Transverse colon (tissue), 4 donors: ENCODE measurements around the gene SLC6A15. TPM values are rescaled to one million over a fixed set of nuclear protein-coding genes. Genes with fewer than 3 reads are reported as not detected.

Experiments used
- DNase-seq: peaks from one replicate; pipeline ENCODE4 v3.0.0-alpha.2; 2019
- H3K27ac ChIP-seq, 4 donors: fragments of 200-600 bp; sonication (generic); 2 replicates each; pipeline ENCODE4 v1.5.1; 2016 to 2018; ENCODE audit warnings: inconsistent platforms in 4 of 4
- H3K27me3 ChIP-seq: fragments of 200-600 bp; sonication (generic); 2 replicates; pipeline ENCODE4 v1.5.1; 2017; ENCODE audit warnings: inconsistent platforms
- H3K36me3 ChIP-seq, 4 donors: fragments of 200-600 bp; sonication (generic); 2 replicates each; pipeline ENCODE4 v1.5.1; 2017 to 2019; ENCODE audit warnings: inconsistent platforms in 4 of 4
- H3K4me1 ChIP-seq, 4 donors: fragments of 200-600 bp; sonication (generic); 2 replicates each; pipeline ENCODE4 v1.5.1; 2017 to 2020; ENCODE audit warnings: inconsistent platforms in 4 of 4
- H3K4me3 ChIP-seq, 4 donors: fragments of 200-600 bp; sonication (generic); 1 replicate in 1 of 4; 2 replicates in 3 of 4; pipeline versions ENCODE4 v1.5.1 to v1.6.1; 2017 to 2019; ENCODE audit warnings: inconsistent platforms in 4 of 4
- H3K9me3 ChIP-seq, 2 donors: fragments of 200-600 bp; sonication (generic); 2 replicates each; pipeline ENCODE4 v1.5.1; 2017 to 2019; ENCODE audit warnings: inconsistent platforms in 2 of 2
- EP300 ChIP-seq: sonication (generic); formaldehyde crosslinking; IDR thresholded peaks from one replicate; pipeline ENCODE4 v1.6.1; 2017; ENCODE audit warnings: antibody characterized with exemption, low read depth
- POLR2A ChIP-seq: fragments of 450-650 bp; IDR thresholded peaks from one replicate; pipeline ENCODE4 v1.6.1; 2016; ENCODE audit warnings: antibody characterized with exemption, mild to moderate bottlenecking, moderate library complexity
- POLR2AphosphoS5 ChIP-seq, 3 donors: sonication (generic); formaldehyde crosslinking; IDR thresholded peaks; one replicate each; pipeline ENCODE4 v1.6.1; 2016; ENCODE audit warnings: antibody characterized with exemption in 3 of 3
- WGBS, 2 donors: methylation state at CpG; one replicate each; pipeline ENCODE4 v1.1.5; 2018; ENCODE audit warnings: low coverage in 1 of 2; 5-methylcytosine and 5-hydroxymethylcytosine counted together
- in situ Hi-C, 4 donors: fragments of 200-750 bp; cut with MboI; loops; one replicate each; pipeline versions ENCODE4 v1.15.0 to v1.15.1; 2017; ENCODE audit warnings: low sequenced_read_pairs in 3 of 4, low pct_ligation_motif_present in 1 of 4, low pct_unique_long_range_greater_than_20kb in 1 of 4
- intact Hi-C: fragments of 100-400 bp; cut with DNase I; formaldehyde crosslinking; loops from one replicate; pipeline ENCODE4 v1.15.1; 2023; ENCODE audit warnings: low total_unique reads
- total RNA-seq, 4 donors: library from RNA; depleted of rRNA; stranded (reverse); fragments of >200 nt; gene quantifications; one replicate each; pipeline ENCODE4 v1.1.0, GENCODE V29; 2016
- TF ChIP-seq, protein P1 (sequence below), 5 experiments: fragments of 200-600 bp in 3 of 5; fragments of 450-650 bp in 2 of 5; sonication (generic) in 3 of 5; IDR thresholded peaks; 1 replicate in 2 of 5; 2 replicates in 3 of 5; pipeline ENCODE4 v1.5.1; 2016 to 2017; ENCODE audit warnings: antibody characterized with exemption in 5 of 5, inconsistent platforms in 3 of 5, mild to moderate bottlenecking in 2 of 5, moderate library complexity in 1 of 5

Gene SLC6A15
- total RNA-seq, 4 donors from 2014 or later: 0.27 to 0.79 (median 0.37) TPM; not detected in 1

DNA sequence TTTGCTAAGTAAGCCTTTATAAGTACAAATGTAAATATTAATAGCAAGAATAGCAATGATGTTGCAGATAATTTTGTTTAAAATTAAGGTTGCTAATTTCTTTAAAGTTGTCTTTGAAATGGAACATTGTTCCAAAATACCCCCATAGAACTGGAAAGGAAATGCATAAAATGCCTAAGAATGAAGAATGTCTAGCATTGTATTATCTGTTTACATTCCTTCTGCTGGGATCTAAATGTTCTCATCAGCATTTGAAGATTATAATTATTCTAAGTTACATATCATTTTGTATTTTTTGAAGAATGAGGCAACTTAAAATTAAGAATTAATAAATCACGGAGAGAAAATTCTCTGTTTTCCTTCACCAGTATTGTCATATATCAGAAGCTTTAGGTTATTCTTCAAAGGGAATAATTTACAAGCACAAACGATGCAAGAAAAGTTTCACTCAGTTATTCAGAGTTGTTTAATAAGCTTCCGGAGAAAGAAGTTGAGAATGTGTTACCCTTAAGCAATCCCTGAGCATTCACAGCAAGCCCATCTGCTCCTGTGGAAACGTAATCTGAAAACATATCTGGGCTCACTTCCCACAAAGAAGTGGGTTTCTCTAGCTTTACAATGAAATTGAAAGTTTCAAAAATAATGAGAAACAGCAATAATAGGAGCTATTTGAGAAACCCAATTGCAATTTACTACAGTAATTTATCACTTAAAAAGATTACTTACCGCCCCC is 21.3 kb downstream of the SLC6A15 start:
- H3K27me3 ChIP-seq: no peaks in the 10 kb centered on the region
- TF ChIP-seq POLR2A (no peak), POLR2AphosphoS5 (IDR thresholded peaks at IDR 0.05) (no peak), EP300 (no peak)
- TF ChIP-seq, protein P1, sequence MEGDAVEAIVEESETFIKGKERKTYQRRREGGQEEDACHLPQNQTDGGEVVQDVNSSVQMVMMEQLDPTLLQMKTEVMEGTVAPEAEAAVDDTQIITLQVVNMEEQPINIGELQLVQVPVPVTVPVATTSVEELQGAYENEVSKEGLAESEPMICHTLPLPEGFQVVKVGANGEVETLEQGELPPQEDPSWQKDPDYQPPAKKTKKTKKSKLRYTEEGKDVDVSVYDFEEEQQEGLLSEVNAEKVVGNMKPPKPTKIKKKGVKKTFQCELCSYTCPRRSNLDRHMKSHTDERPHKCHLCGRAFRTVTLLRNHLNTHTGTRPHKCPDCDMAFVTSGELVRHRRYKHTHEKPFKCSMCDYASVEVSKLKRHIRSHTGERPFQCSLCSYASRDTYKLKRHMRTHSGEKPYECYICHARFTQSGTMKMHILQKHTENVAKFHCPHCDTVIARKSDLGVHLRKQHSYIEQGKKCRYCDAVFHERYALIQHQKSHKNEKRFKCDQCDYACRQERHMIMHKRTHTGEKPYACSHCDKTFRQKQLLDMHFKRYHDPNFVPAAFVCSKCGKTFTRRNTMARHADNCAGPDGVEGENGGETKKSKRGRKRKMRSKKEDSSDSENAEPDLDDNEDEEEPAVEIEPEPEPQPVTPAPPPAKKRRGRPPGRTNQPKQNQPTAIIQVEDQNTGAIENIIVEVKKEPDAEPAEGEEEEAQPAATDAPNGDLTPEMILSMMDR (IDR thresholded peaks at IDR 0.05): no peak
- in situ Hi-C loops: loop anchor here in 1 of 4 donors (25.0 kb wide), 1 partner anchor 146 kb away; the partner anchor contains the start of genes LRRIQ1 and TSPAN19
- H3K4me1 ChIP-seq: no peaks in the 10 kb centered on the region
- H3K27ac ChIP-seq: no peak overlapping the region
- no peak overlapping the region for H3K4me3 ChIP-seq
- no peaks in the 10 kb centered on the region for H3K36me3 ChIP-seq
- WGBS, 2 donors: 63 to 77% methylated on average over 5 of the region's 5 CpGs
- intact Hi-C loops: no loop called here
- no peak for DNase-seq
- H3K9me3 ChIP-seq: no peaks in the 10 kb centered on the region

DNA sequence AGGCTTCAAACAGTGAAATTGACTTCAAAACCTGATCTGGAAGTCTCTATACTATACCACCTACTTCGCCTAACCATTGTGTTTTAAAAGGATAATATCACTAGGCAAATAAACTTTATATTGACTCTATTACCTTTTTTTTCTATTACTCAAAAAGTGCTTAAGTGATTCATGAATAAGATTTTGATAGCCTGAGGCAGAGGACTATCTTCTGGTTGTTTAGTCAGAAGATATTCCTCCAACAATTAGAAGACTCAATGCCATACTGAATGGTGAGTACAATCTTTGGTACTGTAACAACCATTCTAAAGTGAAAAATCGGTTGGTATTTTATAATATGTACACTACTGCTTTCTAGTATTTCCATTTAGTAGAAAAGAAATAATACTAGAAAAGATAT is 22.8 kb downstream of the SLC6A15 start:
- intact Hi-C loops: no loop called here
- no peaks in the 10 kb centered on the region for H3K36me3 ChIP-seq
- no peaks in the 10 kb centered on the region for H3K27me3 ChIP-seq
- H3K4me3 ChIP-seq: no peak overlapping the region
- no peaks in the 10 kb centered on the region for H3K4me1 ChIP-seq
- TF ChIP-seq POLR2AphosphoS5 (IDR thresholded peaks at IDR 0.05) (no peak), POLR2A (no peak), EP300 (no peak)
- TF ChIP-seq, protein P1 (IDR thresholded peaks at IDR 0.05): no peak
- H3K9me3 ChIP-seq: no peaks in the 10 kb centered on the region
- in situ Hi-C loops: loop anchor here in 2 of 4 donors (10.0 to 25.0 kb wide), 2 partner anchors 135 to 147 kb away; partner anchors contain the start of genes LRRIQ1 (in 1 of the 2) and TSPAN19 (in 1 of the 2)
- no peak for DNase-seq
- H3K27ac ChIP-seq: no peak overlapping the region
- WGBS, 2 donors: 38 to 73% methylated on average over 2 of the region's 2 CpGs

DNA sequence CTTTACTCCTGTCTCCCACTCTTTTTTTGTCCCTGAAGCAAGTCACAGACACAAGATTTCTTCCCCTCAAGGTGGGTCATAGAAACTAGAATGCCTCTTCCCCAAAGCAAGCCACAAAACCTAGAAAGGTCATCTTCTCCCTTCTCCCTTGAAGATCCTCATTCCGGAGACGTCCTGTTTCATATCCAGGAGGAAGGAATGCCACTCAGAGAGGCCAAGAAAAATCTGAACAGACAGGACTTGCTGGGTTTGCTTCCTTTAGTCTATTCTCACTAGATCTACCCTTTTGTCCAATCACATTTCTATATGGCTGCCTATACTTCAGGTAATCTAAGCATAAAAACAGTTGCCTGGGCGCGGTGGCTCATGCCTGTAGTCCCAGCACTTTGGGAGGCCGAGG is 23.7 kb downstream of the SLC6A15 start:
- intact Hi-C loops: no loop called here
- no peaks in the 10 kb centered on the region for H3K27me3 ChIP-seq
- in situ Hi-C loops: loop anchor here in 2 of 4 donors (10.0 to 25.0 kb wide), 2 partner anchors 136 to 148 kb away; partner anchors contain the start of genes LRRIQ1 (in 1 of the 2) and TSPAN19 (in 1 of the 2)
- no peaks in the 10 kb centered on the region for H3K36me3 ChIP-seq
- H3K4me3 ChIP-seq: no peak overlapping the region
- H3K9me3 ChIP-seq: no peaks in the 10 kb centered on the region
- WGBS, 2 donors: 91 to 96% methylated on average over 4 to 5 of the region's 5 CpGs
- no peak overlapping the region for H3K27ac ChIP-seq
- H3K4me1 ChIP-seq: no peaks in the 10 kb centered on the region
- no peak for DNase-seq
- TF ChIP-seq, protein P1 (IDR thresholded peaks at IDR 0.05): no peak
- TF ChIP-seq EP300 (no peak), POLR2A (no peak), POLR2AphosphoS5 (IDR thresholded peaks at IDR 0.05) (no peak)

DNA sequence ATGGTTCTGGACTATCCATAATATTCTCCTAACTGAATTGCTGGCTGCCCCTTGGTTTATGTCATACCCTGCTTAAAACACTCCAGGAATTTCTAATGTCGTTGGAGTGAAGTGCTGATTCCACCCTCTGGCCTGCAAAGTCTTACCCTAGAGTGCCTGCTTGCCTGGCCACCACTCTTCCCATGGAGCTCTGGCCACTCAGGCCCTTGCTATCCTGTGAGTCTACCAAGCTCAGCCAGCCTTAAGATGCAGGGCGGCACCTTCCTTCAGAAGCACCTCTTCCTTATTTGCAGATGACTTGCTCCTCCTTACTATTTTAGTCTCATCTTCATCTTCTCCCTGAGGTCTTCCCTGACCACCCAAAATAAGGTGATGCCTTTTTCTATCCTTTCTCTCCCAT is 35.3 kb downstream of the SLC6A15 start:
- WGBS, 2 donors: 49 to 67% methylated on average over 1 to 2 of the region's 2 CpGs
- intact Hi-C loops: loop anchor here (10.0 kb wide), 1 partner anchor 147 kb away; no protein-coding TSS in a partner anchor

More for the DNA sequence above, 35.3 kb downstream of the SLC6A15 start:
- Histone ChIP-seq H3K27ac (no peak overlapping the region), H3K4me3 (no peak overlapping the region), H3K4me1 (no peaks in the 10 kb centered on the region), H3K36me3 (no peaks in the 10 kb centered on the region), H3K9me3 (no peaks in the 10 kb centered on the region), H3K27me3 (no peaks in the 10 kb centered on the region)
- no peak for TF ChIP-seq EP300
- TF ChIP-seq, protein P1 (IDR thresholded peaks at IDR 0.05): no peak
- TF ChIP-seq POLR2AphosphoS5 (IDR thresholded peaks at IDR 0.05): no peak
- TF ChIP-seq POLR2A: no peak
- no peak for DNase-seq
- in situ Hi-C loops: loop anchor here in 3 of 4 donors (10.0 to 25.0 kb wide), 3 partner anchors 147 to 160 kb away; partner anchors contain the start of genes LRRIQ1 (in 2 of the 3) and TSPAN19 (in 2 of the 3)
